K562 (cell line): ENCODE results near the gene SMIM29. TPM values are rescaled to one million over a fixed set of nuclear protein-coding genes. Genes with fewer than 3 reads are reported as not detected.

ENCODE experiments used
- ARID2 ChIP-seq: fragments of 450-650 bp; IDR thresholded peaks from 2 replicates; pipeline ENCODE4 v1.6.1; 2017; ENCODE audit warnings: antibody characterized with exemption, mild to moderate bottlenecking
- BCOR ChIP-seq: fragments of 450-650 bp; IDR thresholded peaks from 2 replicates; pipeline ENCODE4 v1.6.1; 2016
- BDP1 ChIP-seq: IDR thresholded peaks from 3 replicates; pipeline ENCODE4 v1.6.1; 2011; ENCODE audit not compliant: insufficient read length, insufficient read depth
- CBX3 ChIP-seq, 2 experiments: IDR thresholded peaks; 1 replicate in 1 of 2; 2 replicates in 1 of 2; pipeline ENCODE4 v1.6.1; 2012; ENCODE audit warnings: inconsistent platforms in 2 of 2, low read length in 2 of 2, borderline replicate concordance in 1 of 2, control low read depth in 1 of 2
- DEAF1 ChIP-seq: fragments of 450-650 bp; formaldehyde crosslinking; IDR thresholded peaks from 2 replicates; pipeline ENCODE4 v1.4.0; 2020; ENCODE audit warnings: mild to moderate bottlenecking, moderate library complexity
- ELK1 ChIP-seq: sonication (generic); formaldehyde crosslinking; IDR thresholded peaks from 2 replicates; pipeline ENCODE4 v1.8.1; 2022; ENCODE audit warnings: missing genetic modification reagents
- GMEB1 ChIP-seq: fragments of 250-450 bp; sonication (Bioruptor Pico); IDR thresholded peaks from 2 replicates; pipeline ENCODE4 v1.4.0; 2020; ENCODE audit warnings: mild to moderate bottlenecking
- JUN ChIP-seq, 2 experiments: sonication (generic) in 1 of 2; formaldehyde crosslinking in 1 of 2; IDR thresholded peaks; 2 replicates each; pipeline versions ENCODE4 v1.6.1 to v1.8.0; 2012 to 2022; ENCODE audit warnings: borderline replicate concordance in 2 of 2, mild to moderate bottlenecking in 2 of 2, improper control_type of control experiment in 1 of 2, low read depth in 1 of 2, low read length in 1 of 2, missing genetic modification reagents in 1 of 2
- MCM5 ChIP-seq: fragments of 450-650 bp; IDR thresholded peaks from 2 replicates; pipeline ENCODE4 v1.6.1; 2016; ENCODE audit warnings: low read depth
- NFRKB ChIP-seq: fragments of 450-650 bp; IDR thresholded peaks from 2 replicates; pipeline ENCODE4 v1.6.1; 2016; ENCODE audit warnings: low read depth
- PML ChIP-seq: IDR thresholded peaks from 2 replicates; pipeline ENCODE4 v1.6.1; 2012; ENCODE audit warnings: low read length, inconsistent platforms
- PTTG1 ChIP-seq: fragments of 450-650 bp; IDR thresholded peaks from 2 replicates; pipeline ENCODE4 v1.6.1; 2016; ENCODE audit warnings: low read depth, mild to moderate bottlenecking, missing genetic modification characterization, missing compliant biosample characterization
- SMARCA5 ChIP-seq: fragments of 450-650 bp; IDR thresholded peaks from 2 replicates; pipeline ENCODE4 v1.6.1; 2016
- ZBTB34 ChIP-seq: fragments of 250-450 bp; sonication (Bioruptor Pico); IDR thresholded peaks from 2 replicates; pipeline ENCODE4 v1.8.0; 2021; ENCODE audit warnings: mild to moderate bottlenecking, moderate library complexity
- ZNF253 ChIP-seq: fragments of 250-450 bp; sonication (Bioruptor Pico); conservative IDR thresholded peaks from 2 replicates; pipeline ENCODE4 v1.6.1; 2021; ENCODE audit warnings: mild to moderate bottlenecking
- polyA plus RNA-seq, 8 experiments: library from polyadenylated mRNA; depleted of rRNA in 4 of 8; stranded (reverse) in 5 of 8; unstranded in 3 of 8; fragments of >200 nt; fragmentation: Nextera tagmentation in 2 of 8; fragmentation: Illumina TruSeq in 1 of 8; extraction: Ambion mirVana in 2 of 8; extraction: Trizol in 1 of 8; gene quantifications; 2 replicates each; pipeline versions ENCODE4 v1.2.1 to v1.2.3, GENCODE V29; 2011 to 2014; ENCODE audit warnings: inconsistent platforms in 1 of 8, missing spikeins in 1 of 8
- total RNA-seq, 7 experiments: library from RNA; depleted of rRNA in 6 of 7; stranded (reverse); fragments of >200 nt in 6 of 7; fragmentation: Illumina TruSeq in 2 of 7; extraction: Trizol in 2 of 7; gene quantifications; 2 replicates each; pipeline versions ENCODE4 v1.2.1 to v1.2.3, GENCODE V29; 2011 to 2021; ENCODE audit warnings: low replicate concordance in 1 of 7
- TF ChIP-seq, protein P1 (sequence below): sonication (generic); formaldehyde crosslinking; IDR thresholded peaks from 2 replicates; pipeline ENCODE4 v1.4.0; 2020; ENCODE audit warnings: mild to moderate bottlenecking, missing genetic modification reagents
- TF ChIP-seq, protein P2 (sequence below), 3 experiments: fragments of 200-800 bp in 1 of 3; sonication (Bioruptor generic) in 1 of 3; sonication (generic) in 1 of 3; formaldehyde crosslinking in 1 of 3; IDR thresholded peaks; 2 replicates each; pipeline versions ENCODE4 v1.6.1 to v1.8.0; 2016 to 2022; ENCODE audit warnings: mild to moderate bottlenecking in 2 of 3, missing compliant biosample characterization in 2 of 3, missing genetic modification characterization in 2 of 3, missing genetic modification reagents in 1 of 3

Gene SMIM29
- total and polyA plus RNA-seq, 9 of the 15 experiments (the other 6 are each of a cell fraction or from before 2014, with no cell fraction given), result 6.5 to 36.7 (median 20.9) TPM

GRCh38 chr6:34223381-34223955 is 25.3 kb downstream of the SMIM29 start (continued):
- TF ChIP-seq DEAF1 (CRISPR knock-in tag) (no peak), NFRKB (no peak), ZBTB34 (no peak), PTTG1 (tag) (no peak), JUN (IDR thresholded peaks at IDR 0.05; ENCODE audit: borderline replicate concordance, low read depth, low read length) (no peak), JUN (CRISPR knock-in tag; IDR thresholded peaks at IDR 0.05; ENCODE audit: borderline replicate concordance) (no peak), GMEB1 (CRISPR knock-in tag) (no peak), BDP1 (no peak), BCOR (peak; percentile 95), SMARCA5 (peak; percentile 81; the same call in 1 of the 2 replicates), CBX3 (IDR thresholded peaks at IDR 0.05; ENCODE audit: borderline replicate concordance in 1 of 2, low read length in 2 of 2) (peak in 1 of 2 experiments; percentile 47; a peak in 1 of 3 replicates), MCM5 (no peak), ELK1 (CRISPR knock-in tag) (no peak), ZNF253 (no peak), PML (no peak), ARID2 (peak; percentile 62; the same call in 1 of the 2 replicates)
- TF ChIP-seq, protein P1, sequence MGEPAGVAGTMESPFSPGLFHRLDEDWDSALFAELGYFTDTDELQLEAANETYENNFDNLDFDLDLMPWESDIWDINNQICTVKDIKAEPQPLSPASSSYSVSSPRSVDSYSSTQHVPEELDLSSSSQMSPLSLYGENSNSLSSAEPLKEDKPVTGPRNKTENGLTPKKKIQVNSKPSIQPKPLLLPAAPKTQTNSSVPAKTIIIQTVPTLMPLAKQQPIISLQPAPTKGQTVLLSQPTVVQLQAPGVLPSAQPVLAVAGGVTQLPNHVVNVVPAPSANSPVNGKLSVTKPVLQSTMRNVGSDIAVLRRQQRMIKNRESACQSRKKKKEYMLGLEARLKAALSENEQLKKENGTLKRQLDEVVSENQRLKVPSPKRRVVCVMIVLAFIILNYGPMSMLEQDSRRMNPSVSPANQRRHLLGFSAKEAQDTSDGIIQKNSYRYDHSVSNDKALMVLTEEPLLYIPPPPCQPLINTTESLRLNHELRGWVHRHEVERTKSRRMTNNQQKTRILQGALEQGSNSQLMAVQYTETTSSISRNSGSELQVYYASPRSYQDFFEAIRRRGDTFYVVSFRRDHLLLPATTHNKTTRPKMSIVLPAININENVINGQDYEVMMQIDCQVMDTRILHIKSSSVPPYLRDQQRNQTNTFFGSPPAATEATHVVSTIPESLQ, result no peak
- TF ChIP-seq, protein P2, sequence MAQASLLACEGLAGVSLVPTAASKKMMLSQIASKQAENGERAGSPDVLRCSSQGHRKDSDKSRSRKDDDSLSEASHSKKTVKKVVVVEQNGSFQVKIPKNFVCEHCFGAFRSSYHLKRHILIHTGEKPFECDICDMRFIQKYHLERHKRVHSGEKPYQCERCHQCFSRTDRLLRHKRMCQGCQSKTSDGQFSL (CRISPR knock-in tag; IDR thresholded peaks at IDR 0.05), result no peak
- TF ChIP-seq, protein P2 (tag; IDR thresholded peaks at IDR 0.05), result no peak
